Measurements from ENCODE around the gene GPX5. TPM values are rescaled to one million over a fixed set of nuclear protein-coding genes. Genes with fewer than 3 reads are reported as not detected.
"Not testable (repeated sequence)": the region's sequence is repeated elsewhere in the genome, so short reads cannot be mapped to it uniquely, and the experiment has no call there.

Gene GPX5
- total and polyA plus RNA-seq, 2 experiments from 2014 or later = not detected

DNA sequence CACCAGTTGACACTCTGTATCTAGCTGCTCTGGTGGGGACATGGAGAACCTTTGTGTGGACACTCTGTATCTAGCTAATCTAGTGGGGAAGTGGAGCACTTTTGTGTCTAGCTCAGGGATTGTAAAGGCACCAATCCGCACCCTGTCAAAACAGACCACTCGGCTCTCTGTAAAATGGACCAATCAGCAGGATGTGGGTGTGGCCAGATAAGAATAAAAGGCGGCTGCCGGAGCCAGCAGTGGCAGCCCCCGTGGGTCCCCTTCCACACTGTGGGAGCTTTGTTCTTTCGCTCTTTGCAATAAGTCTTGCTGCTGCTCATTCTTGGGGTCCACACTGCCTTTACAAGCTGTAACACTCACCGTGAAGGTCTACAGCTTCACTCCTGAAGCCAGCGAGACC lies 13.3 kb upstream of the GPX5 start:
- not testable (repeated sequence) for H3K36me3 Mint-ChIP-seq (ENCODE audit: low read depth)

DNA sequence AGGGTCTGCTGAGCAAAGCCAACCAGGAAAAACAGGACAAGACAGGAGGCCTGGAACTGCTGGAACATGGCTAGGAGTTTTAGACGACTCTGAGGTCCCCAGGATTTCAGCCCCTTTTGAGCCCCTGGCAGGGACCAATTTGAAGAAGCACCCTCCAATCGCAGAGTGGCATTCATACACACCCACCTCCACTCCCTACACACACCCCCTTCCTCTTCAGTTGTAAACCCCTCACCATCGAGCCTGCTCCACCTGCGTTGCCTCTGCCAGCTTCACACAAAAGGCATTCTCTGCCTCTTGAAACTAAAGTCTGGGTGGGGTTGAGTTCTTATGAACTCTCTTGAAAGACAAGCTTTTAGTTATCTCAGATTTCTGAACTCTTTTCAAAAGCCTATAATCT lies 10.0 kb upstream of the GPX5 start, which contains the start of gene GPX6:
Gene GPX6 (minus strand): TSS at position 118 of the 400 bp plus-strand sequence. CDS start 50 bp downstream, at position 68.
- Mint-ChIP-seq H3K9me3 (no peaks in the 10 kb centered on the region; the same call in 2 of the 3 replicates), H3K27me3 (ENCODE audit: insufficient read depth, low read depth, poor library complexity) (peaks cover 3% of the 10 kb centered on the region), H3K4me1 (0 out of 3 replicates have a peak, but pooled peaks cover 8% of the 10 kb centered on the region), H3K4me3 (no peak within 1 kb of the TSS), H3K36me3 (ENCODE audit: low read depth) (no peaks in the 10 kb centered on the region), H3K27ac (no peak within 1 kb of the TSS)
- Histone ChIP-seq H3K4me1 (ENCODE audit: insufficient read depth) (peaks cover 3% of the 10 kb centered on the region; the same call in 1 of the 2 replicates), H3F3A (replicated peaks; ENCODE audit: low read depth) (no peaks in the 10 kb centered on the region), H3K4me3 (no peak within 1 kb of the TSS), H3K36me3 (ENCODE audit: insufficient read depth) (no peaks in the 10 kb centered on the region), H3K27ac (ENCODE audit: low read depth) (no peak within 1 kb of the TSS), H2AFZ (peak within 1 kb of the TSS; percentile 59; the same call in 1 of the 2 replicates), H3K27me3 (ENCODE audit: insufficient read depth) (no peaks in the 10 kb centered on the region), H4K20me1 (replicated peaks; ENCODE audit: insufficient read depth) (no peaks in the 10 kb centered on the region), H3K79me2 (replicated peaks; ENCODE audit: insufficient read depth) (no peaks in the 10 kb centered on the region), H3K9me2 (ENCODE audit: insufficient read depth) (no peaks in the 10 kb centered on the region; the same call in 1 of the 2 replicates), H3K4me2 (no peak within 1 kb of the TSS)
- no peak for DNase-seq (ENCODE audit: low spot score)
- no peak for ATAC-seq
- no peak for TF ChIP-seq POLR2AphosphoS5 (IDR thresholded peaks at IDR 0.05; ENCODE audit: low read depth)
- no peak for TF ChIP-seq ZNF331 (CRISPR knock-in tag; IDR thresholded peaks at IDR 0.05; ENCODE audit: low read depth)
- no peak for TF ChIP-seq CREB1 (CRISPR knock-in tag; IDR thresholded peaks at IDR 0.05; ENCODE audit: low read depth)
- TF ChIP-seq, protein P1, sequence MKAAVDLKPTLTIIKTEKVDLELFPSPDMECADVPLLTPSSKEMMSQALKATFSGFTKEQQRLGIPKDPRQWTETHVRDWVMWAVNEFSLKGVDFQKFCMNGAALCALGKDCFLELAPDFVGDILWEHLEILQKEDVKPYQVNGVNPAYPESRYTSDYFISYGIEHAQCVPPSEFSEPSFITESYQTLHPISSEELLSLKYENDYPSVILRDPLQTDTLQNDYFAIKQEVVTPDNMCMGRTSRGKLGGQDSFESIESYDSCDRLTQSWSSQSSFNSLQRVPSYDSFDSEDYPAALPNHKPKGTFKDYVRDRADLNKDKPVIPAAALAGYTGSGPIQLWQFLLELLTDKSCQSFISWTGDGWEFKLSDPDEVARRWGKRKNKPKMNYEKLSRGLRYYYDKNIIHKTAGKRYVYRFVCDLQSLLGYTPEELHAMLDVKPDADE (IDR thresholded peaks at IDR 0.05) = no peak
- TF ChIP-seq ZNF114 (CRISPR knock-in tag; IDR thresholded peaks at IDR 0.05) = no peak
- no peak for TF ChIP-seq NANOG (IDR thresholded peaks at IDR 0.05; ENCODE audit: borderline replicate concordance)
- TF ChIP-seq EZH2phosphoT487 (IDR thresholded peaks at IDR 0.05; ENCODE audit: unreplicated experiment) = no peak
- TF ChIP-seq, protein P2, sequence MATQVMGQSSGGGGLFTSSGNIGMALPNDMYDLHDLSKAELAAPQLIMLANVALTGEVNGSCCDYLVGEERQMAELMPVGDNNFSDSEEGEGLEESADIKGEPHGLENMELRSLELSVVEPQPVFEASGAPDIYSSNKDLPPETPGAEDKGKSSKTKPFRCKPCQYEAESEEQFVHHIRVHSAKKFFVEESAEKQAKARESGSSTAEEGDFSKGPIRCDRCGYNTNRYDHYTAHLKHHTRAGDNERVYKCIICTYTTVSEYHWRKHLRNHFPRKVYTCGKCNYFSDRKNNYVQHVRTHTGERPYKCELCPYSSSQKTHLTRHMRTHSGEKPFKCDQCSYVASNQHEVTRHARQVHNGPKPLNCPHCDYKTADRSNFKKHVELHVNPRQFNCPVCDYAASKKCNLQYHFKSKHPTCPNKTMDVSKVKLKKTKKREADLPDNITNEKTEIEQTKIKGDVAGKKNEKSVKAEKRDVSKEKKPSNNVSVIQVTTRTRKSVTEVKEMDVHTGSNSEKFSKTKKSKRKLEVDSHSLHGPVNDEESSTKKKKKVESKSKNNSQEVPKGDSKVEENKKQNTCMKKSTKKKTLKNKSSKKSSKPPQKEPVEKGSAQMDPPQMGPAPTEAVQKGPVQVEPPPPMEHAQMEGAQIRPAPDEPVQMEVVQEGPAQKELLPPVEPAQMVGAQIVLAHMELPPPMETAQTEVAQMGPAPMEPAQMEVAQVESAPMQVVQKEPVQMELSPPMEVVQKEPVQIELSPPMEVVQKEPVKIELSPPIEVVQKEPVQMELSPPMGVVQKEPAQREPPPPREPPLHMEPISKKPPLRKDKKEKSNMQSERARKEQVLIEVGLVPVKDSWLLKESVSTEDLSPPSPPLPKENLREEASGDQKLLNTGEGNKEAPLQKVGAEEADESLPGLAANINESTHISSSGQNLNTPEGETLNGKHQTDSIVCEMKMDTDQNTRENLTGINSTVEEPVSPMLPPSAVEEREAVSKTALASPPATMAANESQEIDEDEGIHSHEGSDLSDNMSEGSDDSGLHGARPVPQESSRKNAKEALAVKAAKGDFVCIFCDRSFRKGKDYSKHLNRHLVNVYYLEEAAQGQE (IDR thresholded peaks at IDR 0.05; ENCODE audit: unreplicated experiment) = no peak
- TF ChIP-seq JUNB (IDR thresholded peaks at IDR 0.05; ENCODE audit: unreplicated experiment) = no peak
- TF ChIP-seq, protein P3, sequence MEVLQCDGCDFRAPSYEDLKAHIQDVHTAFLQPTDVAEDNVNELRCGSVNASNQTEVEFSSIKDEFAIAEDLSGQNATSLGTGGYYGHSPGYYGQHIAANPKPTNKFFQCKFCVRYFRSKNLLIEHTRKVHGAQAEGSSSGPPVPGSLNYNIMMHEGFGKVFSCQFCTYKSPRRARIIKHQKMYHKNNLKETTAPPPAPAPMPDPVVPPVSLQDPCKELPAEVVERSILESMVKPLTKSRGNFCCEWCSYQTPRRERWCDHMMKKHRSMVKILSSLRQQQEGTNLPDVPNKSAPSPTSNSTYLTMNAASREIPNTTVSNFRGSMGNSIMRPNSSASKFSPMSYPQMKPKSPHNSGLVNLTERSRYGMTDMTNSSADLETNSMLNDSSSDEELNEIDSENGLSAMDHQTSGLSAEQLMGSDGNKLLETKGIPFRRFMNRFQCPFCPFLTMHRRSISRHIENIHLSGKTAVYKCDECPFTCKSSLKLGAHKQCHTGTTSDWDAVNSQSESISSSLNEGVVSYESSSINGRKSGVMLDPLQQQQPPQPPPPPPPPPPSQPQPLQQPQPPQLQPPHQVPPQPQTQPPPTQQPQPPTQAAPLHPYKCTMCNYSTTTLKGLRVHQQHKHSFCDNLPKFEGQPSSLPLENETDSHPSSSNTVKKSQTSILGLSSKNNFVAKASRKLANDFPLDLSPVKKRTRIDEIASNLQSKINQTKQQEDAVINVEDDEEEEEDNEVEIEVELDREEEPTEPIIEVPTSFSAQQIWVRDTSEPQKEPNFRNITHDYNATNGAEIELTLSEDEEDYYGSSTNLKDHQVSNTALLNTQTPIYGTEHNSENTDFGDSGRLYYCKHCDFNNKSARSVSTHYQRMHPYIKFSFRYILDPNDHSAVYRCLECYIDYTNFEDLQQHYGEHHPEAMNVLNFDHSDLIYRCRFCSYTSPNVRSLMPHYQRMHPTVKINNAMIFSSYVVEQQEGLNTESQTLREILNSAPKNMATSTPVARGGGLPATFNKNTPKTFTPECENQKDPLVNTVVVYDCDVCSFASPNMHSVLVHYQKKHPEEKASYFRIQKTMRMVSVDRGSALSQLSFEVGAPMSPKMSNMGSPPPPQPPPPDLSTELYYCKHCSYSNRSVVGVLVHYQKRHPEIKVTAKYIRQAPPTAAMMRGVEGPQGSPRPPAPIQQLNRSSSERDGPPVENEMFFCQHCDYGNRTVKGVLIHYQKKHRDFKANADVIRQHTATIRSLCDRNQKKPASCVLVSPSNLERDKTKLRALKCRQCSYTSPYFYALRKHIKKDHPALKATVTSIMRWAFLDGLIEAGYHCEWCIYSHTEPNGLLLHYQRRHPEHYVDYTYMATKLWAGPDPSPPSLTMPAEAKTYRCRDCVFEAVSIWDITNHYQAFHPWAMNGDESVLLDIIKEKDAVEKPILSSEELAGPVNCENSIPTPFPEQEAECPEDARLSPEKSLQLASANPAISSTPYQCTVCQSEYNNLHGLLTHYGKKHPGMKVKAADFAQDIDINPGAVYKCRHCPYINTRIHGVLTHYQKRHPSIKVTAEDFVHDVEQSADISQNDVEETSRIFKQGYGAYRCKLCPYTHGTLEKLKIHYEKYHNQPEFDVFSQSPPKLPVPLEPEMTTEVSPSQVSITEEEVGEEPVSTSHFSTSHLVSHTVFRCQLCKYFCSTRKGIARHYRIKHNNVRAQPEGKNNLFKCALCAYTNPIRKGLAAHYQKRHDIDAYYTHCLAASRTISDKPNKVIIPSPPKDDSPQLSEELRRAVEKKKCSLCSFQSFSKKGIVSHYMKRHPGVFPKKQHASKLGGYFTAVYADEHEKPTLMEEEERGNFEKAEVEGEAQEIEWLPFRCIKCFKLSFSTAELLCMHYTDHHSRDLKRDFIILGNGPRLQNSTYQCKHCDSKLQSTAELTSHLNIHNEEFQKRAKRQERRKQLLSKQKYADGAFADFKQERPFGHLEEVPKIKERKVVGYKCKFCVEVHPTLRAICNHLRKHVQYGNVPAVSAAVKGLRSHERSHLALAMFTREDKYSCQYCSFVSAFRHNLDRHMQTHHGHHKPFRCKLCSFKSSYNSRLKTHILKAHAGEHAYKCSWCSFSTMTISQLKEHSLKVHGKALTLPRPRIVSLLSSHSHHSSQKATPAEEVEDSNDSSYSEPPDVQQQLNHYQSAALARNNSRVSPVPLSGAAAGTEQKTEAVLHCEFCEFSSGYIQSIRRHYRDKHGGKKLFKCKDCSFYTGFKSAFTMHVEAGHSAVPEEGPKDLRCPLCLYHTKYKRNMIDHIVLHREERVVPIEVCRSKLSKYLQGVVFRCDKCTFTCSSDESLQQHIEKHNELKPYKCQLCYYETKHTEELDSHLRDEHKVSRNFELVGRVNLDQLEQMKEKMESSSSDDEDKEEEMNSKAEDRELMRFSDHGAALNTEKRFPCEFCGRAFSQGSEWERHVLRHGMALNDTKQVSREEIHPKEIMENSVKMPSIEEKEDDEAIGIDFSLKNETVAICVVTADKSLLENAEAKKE (CRISPR knock-in tag; IDR thresholded peaks at IDR 0.05) = no peak
- TF ChIP-seq STAT1 (IDR thresholded peaks at IDR 0.05; ENCODE audit: unreplicated experiment) = no peak

More for the DNA sequence above, 13.3 kb upstream of the GPX5 start:
- H3K79me2 ChIP-seq (replicated peaks; ENCODE audit: insufficient read depth); H3K27me3 ChIP-seq (ENCODE audit: insufficient read depth); DNase-seq (ENCODE audit: low spot score); H3K4me1 Mint-ChIP-seq; H3K27ac ChIP-seq (ENCODE audit: low read depth); H3K4me3 ChIP-seq; H3K9me3 Mint-ChIP-seq; H3K4me2 ChIP-seq; H3F3A ChIP-seq (replicated peaks; ENCODE audit: low read depth); ATAC-seq; H3K27me3 Mint-ChIP-seq (ENCODE audit: insufficient read depth, low read depth, poor library complexity); H3K4me3 Mint-ChIP-seq; H3K27ac Mint-ChIP-seq; H3K36me3 ChIP-seq (ENCODE audit: insufficient read depth); H3K4me1 ChIP-seq (ENCODE audit: insufficient read depth); H4K20me1 ChIP-seq (replicated peaks; ENCODE audit: insufficient read depth); H3K9me2 ChIP-seq (ENCODE audit: insufficient read depth): not testable (repeated sequence)
- H2AFZ ChIP-seq = 0 out of 2 replicates have a peak overlapping the region, but pooled peaks have one; percentile 52

Measured in GM23338 (cell line).